C1 segment of cervical spinal cord (tissue), 14 donors: Measurements from ENCODE around the gene EIF2S1.
"Not testable (repeated sequence)": the region's sequence is repeated elsewhere in the genome, so short reads cannot be mapped to it uniquely, and the experiment has no call there.

ENCODE experiments used
- DNase-seq, 14 donors: peaks; one replicate each; lab custom pipeline; 2025; lab: John Stamatoyannopoulos, UW

Gene EIF2S1

GRCh38 chr14:67371247-67372148 lies 11.4 kb downstream of the EIF2S1 start:
- DNase-seq = no peak

- no peak for DNase-seq
Observed at GRCh38 chr14:67372833-67373232, 12.7 kb downstream of the EIF2S1 start.

- no peak for DNase-seq
Observed at GRCh38 chr14:67373347-67373746, 13.2 kb downstream of the EIF2S1 start.

GRCh38 chr14:67377916-67378315 lies 17.8 kb downstream of the EIF2S1 start:
- no peak for DNase-seq

GRCh38 chr14:67385120-67385519 lies 25.0 kb downstream of the EIF2S1 start:
- DNase-seq = no peak

- no peak for DNase-seq
Observed at GRCh38 chr14:67385618-67386017, 25.5 kb downstream of the EIF2S1 start.

- DNase-seq = no peak
Observed at GRCh38 chr14:67387195-67387594, 27.1 kb downstream of the EIF2S1 start.

GRCh38 chr14:67389275-67389674 lies 29.1 kb downstream of the EIF2S1 start:
- no peak for DNase-seq

- DNase-seq = no peak
Observed at GRCh38 chr14:67389811-67390534, 29.8 kb downstream of the EIF2S1 start.

- no peak for DNase-seq
Observed at GRCh38 chr14:67391268-67391667, 31.1 kb downstream of the EIF2S1 start.

GRCh38 chr14:67392123-67392522 lies 32.0 kb downstream of the EIF2S1 start:
- DNase-seq = no peak

- no peak for DNase-seq
Observed at GRCh38 chr14:67392800-67393199, 32.7 kb downstream of the EIF2S1 start.

GRCh38 chr14:67393689-67394088 lies 33.6 kb downstream of the EIF2S1 start:
- DNase-seq = no peak

GRCh38 chr14:67395086-67395875 lies 35.2 kb downstream of the EIF2S1 start:
- no peak for DNase-seq

GRCh38 chr14:67395876-67396189 lies 35.7 kb downstream of the EIF2S1 start:
- DNase-seq = no peak

- no peak for DNase-seq
Observed at GRCh38 chr14:67396381-67396970, 36.3 kb downstream of the EIF2S1 start.

- no peak for DNase-seq
Observed at GRCh38 chr14:67397536-67397935, 37.4 kb downstream of the EIF2S1 start.

- DNase-seq = no peak
Observed at GRCh38 chr14:67400434-67400833, 40.3 kb downstream of the EIF2S1 start.

GRCh38 chr14:67405771-67406170 lies 45.6 kb downstream of the EIF2S1 start:
- DNase-seq = no peak

- DNase-seq = not testable (repeated sequence)
Observed at GRCh38 chr14:67408122-67408801, 48.1 kb downstream of the EIF2S1 start.

- DNase-seq = no peak
Observed at GRCh38 chr14:67409461-67409860, 49.3 kb downstream of the EIF2S1 start.
